Activated CD8-positive, alpha-beta memory T cell treated with anti-CD3 and anti-CD28 coated beads, Interleukin-2, amount 50 U/mL, for 48 hours (primary cell): ENCODE measurements around the gene S100P.
"Not testable (repeated sequence)": the region's sequence is repeated elsewhere in the genome, so short reads cannot be mapped to it uniquely, and the experiment has no call there.

Experiments used
- DNase-seq: peaks from one replicate; pipeline ENCODE4 v3.0.0-alpha.2; 2020

S100P gene

GRCh38 chr4:6693231-6694176 lies at the start of gene S100P:
Gene S100P, plus strand, starts transcription at chr4:6693878. Its CDS starts 55 bp downstream, at chr4:6693933.
- no peak for DNase-seq

- no peak for DNase-seq
Measured at GRCh38 chr4:6644792-6645530, 48.7 kb upstream of the S100P start.

- DNase-seq = no peak
Measured at GRCh38 chr4:6647169-6647568, 46.5 kb upstream of the S100P start.

DNA sequence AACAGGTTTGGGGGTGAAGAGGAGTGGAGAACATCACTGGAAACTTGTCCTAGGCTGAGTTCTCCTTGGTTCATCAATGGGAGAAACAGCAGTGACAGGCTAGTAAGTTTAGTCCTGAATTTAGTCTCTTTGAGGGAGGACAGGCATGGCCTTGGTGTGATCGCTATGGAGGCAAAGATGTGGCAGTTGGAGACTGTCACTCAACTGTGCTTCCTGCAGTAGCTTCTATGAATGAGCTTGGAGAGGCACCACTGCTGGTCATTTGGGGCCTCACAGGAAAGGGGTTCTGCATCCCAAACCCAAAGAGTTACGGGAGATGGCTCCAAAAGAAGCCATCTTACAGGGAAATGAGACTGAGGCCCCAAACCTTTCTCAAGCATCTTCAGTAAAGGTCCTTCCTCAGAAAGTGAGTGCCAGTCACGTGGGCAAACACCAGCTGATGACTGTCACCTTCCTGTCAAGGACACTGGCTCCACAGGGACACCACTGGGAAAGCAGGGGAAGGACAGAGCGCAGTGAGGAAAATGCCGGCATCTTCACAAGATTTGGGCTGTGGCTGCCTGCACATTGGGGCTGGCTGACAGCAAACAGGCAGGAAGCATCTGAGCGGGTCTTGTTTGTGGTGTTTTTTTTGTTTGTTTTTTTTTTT lies 46.0 kb upstream of the S100P start:
- no peak for DNase-seq

GRCh38 chr4:6649216-6649615 lies 44.5 kb upstream of the S100P start:
- no peak for DNase-seq

GRCh38 chr4:6654211-6654610 lies 39.5 kb upstream of the S100P start:
- DNase-seq = not testable (repeated sequence)

DNA sequence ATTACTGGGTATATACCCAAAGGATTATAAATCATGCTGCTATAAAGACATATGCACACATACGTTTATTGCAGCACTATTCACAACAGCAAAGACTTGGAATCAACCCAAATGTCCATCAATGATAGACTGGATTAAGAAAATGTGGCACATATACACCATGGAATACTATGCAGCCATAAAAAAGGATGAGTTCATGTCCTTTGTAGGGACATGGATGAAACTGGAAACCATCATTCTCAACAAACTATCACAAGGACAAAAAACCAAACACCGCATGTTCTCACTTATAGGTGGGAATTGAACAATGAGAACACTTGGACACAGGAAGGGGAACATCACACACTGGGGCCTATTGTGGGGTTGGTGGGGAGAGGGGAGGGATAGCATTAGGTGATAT lies 38.4 kb upstream of the S100P start:
- DNase-seq = not testable (repeated sequence)

DNA sequence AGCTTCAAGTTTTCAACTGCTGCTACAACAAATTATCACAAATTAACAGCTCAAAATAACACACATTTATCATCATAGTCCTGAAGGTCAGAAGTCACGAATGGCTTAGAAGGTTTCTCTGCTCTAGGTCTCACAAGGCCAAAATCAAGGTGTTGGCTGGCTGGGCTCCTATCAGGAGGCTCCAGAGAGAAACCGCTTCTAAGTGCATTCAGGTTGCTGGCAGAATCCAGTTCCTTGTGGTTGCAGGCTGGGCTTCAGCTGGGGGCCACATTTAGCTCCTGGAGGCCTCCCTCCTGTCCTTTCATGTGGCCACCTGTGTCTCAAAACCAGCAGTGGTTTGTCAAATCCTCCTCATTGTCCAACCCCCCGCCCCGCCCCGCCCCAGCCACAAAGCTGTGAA lies 37.8 kb upstream of the S100P start:
- no peak for DNase-seq

- DNase-seq = no peak
Measured at GRCh38 chr4:6657242-6658208, 36.2 kb upstream of the S100P start.

- no peak for DNase-seq
Measured at GRCh38 chr4:6658209-6658595, 35.5 kb upstream of the S100P start.

GRCh38 chr4:6658597-6659075 lies 35.0 kb upstream of the S100P start:
- DNase-seq = peak; percentile 77

GRCh38 chr4:6659897-6660296 lies 33.8 kb upstream of the S100P start:
- DNase-seq = no peak

DNA sequence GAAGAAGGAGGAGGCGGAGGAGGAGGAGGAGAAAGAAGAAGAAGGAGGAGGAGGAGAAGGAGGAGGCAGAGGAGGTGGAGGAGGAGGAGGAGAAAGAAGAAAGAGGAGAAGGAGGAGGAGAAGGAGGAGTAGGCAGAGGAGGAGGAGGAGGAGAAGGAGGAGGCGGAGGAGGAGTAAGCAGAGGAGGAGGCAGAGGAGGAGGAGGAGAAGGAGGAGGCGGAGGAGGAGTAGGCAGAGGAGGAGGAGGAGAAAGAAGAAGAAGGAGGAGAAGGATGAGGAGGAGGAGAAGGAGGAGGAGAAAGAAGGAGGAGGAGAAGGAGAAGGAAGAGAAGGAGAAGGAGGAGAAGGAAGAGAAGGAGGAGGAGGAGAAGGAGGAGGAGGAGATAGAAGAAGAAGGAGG lies 33.2 kb upstream of the S100P start:
- no peak for DNase-seq

- DNase-seq = no peak
Measured at GRCh38 chr4:6662591-6662990, 31.1 kb upstream of the S100P start.

- DNase-seq = no peak
Measured at GRCh38 chr4:6663596-6664393, 29.9 kb upstream of the S100P start.

DNA sequence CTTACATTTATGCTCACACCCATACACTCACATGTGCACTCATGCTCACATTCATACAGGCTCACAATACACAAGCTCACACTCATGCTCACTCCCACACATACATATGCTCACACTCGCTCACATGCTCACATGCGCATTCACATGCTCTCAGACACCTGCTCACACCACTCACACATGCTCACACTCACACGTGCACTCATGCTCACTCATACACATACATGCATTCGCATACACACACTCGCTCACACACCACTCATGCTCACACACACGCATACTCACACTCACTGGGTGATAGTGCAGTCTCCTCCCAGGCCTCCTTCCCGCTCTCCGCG lies 28.4 kb upstream of the S100P start:
- no peak for DNase-seq

GRCh38 chr4:6668391-6668790 lies 25.3 kb upstream of the S100P start:
- DNase-seq = no peak

GRCh38 chr4:6671648-6672047 lies 22.0 kb upstream of the S100P start:
- no peak for DNase-seq

DNA sequence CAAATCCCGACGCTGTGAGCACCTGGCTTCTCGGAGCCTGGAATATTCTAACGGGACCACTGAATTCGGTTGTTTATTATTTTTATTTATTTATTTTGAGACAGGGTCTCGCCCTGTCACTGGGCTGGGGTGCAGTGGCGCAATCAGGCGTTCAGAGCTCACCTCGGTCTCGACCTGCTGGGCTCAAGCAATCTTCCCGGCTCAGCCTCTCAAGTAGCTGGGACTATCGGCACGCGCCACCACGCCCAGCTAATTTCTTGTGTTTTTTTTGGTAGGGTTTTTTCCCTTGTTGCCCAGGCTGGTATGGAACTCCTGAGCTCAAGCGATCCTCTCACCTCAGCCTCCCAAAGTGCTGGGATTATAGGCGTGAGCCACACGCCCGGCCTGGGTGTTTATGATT lies 21.5 kb upstream of the S100P start:
- DNase-seq = no peak

DNA sequence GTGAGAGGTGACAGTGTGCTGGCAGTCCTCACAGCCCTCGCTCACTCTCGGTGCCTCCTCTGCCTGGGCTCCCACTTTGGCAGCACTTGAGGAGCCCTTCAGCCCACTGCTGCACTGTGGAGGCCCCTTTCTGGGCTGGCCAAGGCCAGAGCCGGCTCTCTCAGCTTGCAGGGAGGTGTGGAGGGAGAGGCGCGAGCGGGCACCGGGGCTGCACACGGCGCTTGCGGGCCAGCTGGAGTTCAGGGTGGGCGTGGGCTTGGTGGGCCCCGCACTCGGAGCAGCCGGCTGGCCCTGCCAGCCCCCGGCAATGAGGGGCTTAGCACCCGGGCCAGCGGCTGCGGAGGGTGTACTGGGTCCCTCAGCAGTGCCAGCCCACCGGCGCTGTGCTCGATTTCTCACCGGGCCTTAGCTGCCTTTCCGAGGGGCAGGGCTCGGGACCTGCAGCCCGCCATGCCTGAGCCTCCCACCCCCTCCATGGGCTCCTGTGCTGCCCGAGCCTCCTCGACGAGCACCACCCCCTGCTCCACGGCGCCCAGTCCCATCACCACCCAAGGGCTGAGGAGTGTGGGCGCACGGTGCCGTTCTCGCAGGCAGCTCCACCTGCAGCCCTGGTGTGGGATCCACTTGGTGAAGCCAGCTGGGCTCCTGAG lies 21.0 kb upstream of the S100P start:
- not testable (repeated sequence) for DNase-seq

GRCh38 chr4:6673191-6673659 lies 20.5 kb upstream of the S100P start:
- DNase-seq = peak; percentile 82
